ENCODE measurements around the gene ATP5IF1. TPM values are rescaled to one million over a fixed set of nuclear protein-coding genes. Genes with fewer than 3 reads are reported as not detected.
A peak's percentile ranks its signal among the peaks of the same experiment; 100 is the strongest.

The ATP5IF1 gene
- total RNA-seq, 1 experiment from 2014 or later, result 169 TPM

GRCh38 chr1:28249013-28249865 lies 13.3 kb downstream of the ATP5IF1 start (continued):
- TF ChIP-seq ZBTB33 (IDR thresholded peaks at IDR 0.05; ENCODE audit: extremely low read depth, insufficient replicate concordance, low read length), result no peak

GRCh38 chr1:28249866-28250295 lies 14.0 kb downstream of the ATP5IF1 start:
- POLR2A ChIA-PET, result interaction anchor here (0.6 to 5.4 kb wide), 17 partner anchors 9 to 693 kb away, joined by 3 to 61 read pairs (median 6); partner anchors contain the start of genes ATP5IF1, MED18, PHACTR4 and RCC1

More at GRCh38 chr1:28249866-28250295, 14.0 kb downstream of the ATP5IF1 start:
- H3K9me2 ChIP-seq (ENCODE audit: insufficient read depth), result no peaks in the 10 kb centered on the region
- TF ChIP-seq RAD21 (IDR thresholded peaks at IDR 0.05; ENCODE audit: low read depth), result no peak
- TF ChIP-seq POLR2AphosphoS5 (IDR thresholded peaks at IDR 0.05; ENCODE audit: low read depth, low read length), result peak; percentile 9; the same call in 1 of the 2 replicates
- peak; percentile 12; the same call in 1 of the 2 replicates for TF ChIP-seq CBX3 (IDR thresholded peaks at IDR 0.05; ENCODE audit: low read depth)
- peak overlapping the region; percentile 41 for H2AFZ ChIP-seq (ENCODE audit: low read depth, low read length, poor library complexity, severe bottlenecking)
- H3K36me3 ChIP-seq (ENCODE audit: control insufficient read depth in 1 of 2, insufficient read depth in 2 of 2, low read length in 2 of 2), result no peaks in the 10 kb centered on the region
- H4K20me1 ChIP-seq (ENCODE audit: insufficient read depth), result no peaks in the 10 kb centered on the region
- H3K9me3 ChIP-seq (ENCODE audit: control insufficient read depth in 1 of 2, insufficient read depth in 1 of 2, low read depth in 1 of 2, low read length in 2 of 2), result no peaks in the 10 kb centered on the region
- ChIA-PET CTCF (interaction anchor here (0.7 to 2.7 kb wide), 13 partner anchors 10 to 627 kb away, joined by 4 to 73 read pairs (median 10); partner anchors contain the start of genes ATP5IF1, MED18, PHACTR4 and SESN2), RAD21 (ENCODE audit: low non-redundant PET in 1 of 2, low total read pairs in 2 of 2, uncharacterized antibody in 2 of 2, unreplicated experiment in 2 of 2) (interaction anchor here (0.7 to 1.9 kb wide), 4 partner anchors 79 to 120 kb away, joined by 3 to 24 read pairs (median 10); partner anchors contain the start of genes PHACTR4 (in 2 of the 2) and MED18 (in 1 of the 2))
- peak overlapping the region; percentile 4; the same call in 1 of the 2 replicates for H3K9ac ChIP-seq (ENCODE audit: low read length)
- H3K4me3 ChIP-seq (replicated peaks in 1 of 2; ENCODE audit: low read depth in 1 of 2, low read length in 2 of 2), result peak overlapping the region in 1 of 2 experiments; percentile 45; a peak in 2 of 4 replicates
- H3K79me2 ChIP-seq (ENCODE audit: insufficient read depth, low read length), result no peaks in the 10 kb centered on the region
- H3K4me1 ChIP-seq (ENCODE audit: control insufficient read depth in 1 of 2, insufficient read depth in 2 of 2, low read length in 2 of 2), result peaks cover 33 to 35% of the 10 kb centered on the region in 2 experiments
- peak overlapping the region; percentile 74 for H3K27ac ChIP-seq (ENCODE audit: low read depth, low read length)
- BruUV-seq (replicated peaks), result TSS peak; percentile 98
- intact Hi-C loops (cut with micrococcal nuclease), result loop anchor here (2.0 to 5.0 kb wide), 3 partner anchors 102 to 353 kb away; partner anchors contain the start of gene RCC1
- peak overlapping the region; percentile 84 for H3K4me2 ChIP-seq (ENCODE audit: low read length)
- DNase-seq (ENCODE audit: low read depth, low spot score), result no peak
- no peak for ATAC-seq
- no peaks in the 10 kb centered on the region for H3K27me3 ChIP-seq (ENCODE audit: insufficient read depth, low read length)
